Measurements from ENCODE around the gene EFHD2. TPM values are rescaled to one million over a fixed set of nuclear protein-coding genes. Genes with fewer than 3 reads are reported as not detected.

Gene EFHD2
- total and polyA plus RNA-seq, 2 of the 8 experiments (the other 6 are each of a cell fraction or from before 2014, with no cell fraction given): 24.4 to 25.1 TPM

- Histone ChIP-seq H3K14ac (ENCODE audit: insufficient read length) (no peak overlapping the region), H3K36me3 (ENCODE audit: control insufficient read depth in 2 of 4, insufficient read depth in 4 of 4, low read length in 3 of 4) (no peaks in the 10 kb centered on the region), H3K79me2 (ENCODE audit: control insufficient read depth in 1 of 2, insufficient read depth in 2 of 2, low read length in 2 of 2) (no peaks in the 10 kb centered on the region), H4K8ac (ENCODE audit: extremely low read depth, insufficient read depth, low read length) (no peak overlapping the region), H2BK15ac (ENCODE audit: low read length) (no peak overlapping the region), H3K23me2 (ENCODE audit: low read depth, low read length) (peaks cover 2% of the 10 kb centered on the region; the same call in 1 of the 2 replicates), H2AFZ (ENCODE audit: low read length) (no peak overlapping the region), H3K9ac (replicated peaks in 1 of 4; ENCODE audit: extremely low read depth in 1 of 4, low read depth in 3 of 4, low read length in 3 of 4) (no peak overlapping the region), H3K4me3 (ENCODE audit: extremely low read depth in 1 of 4, insufficient read depth in 2 of 4, low read depth in 3 of 4, low read length in 4 of 4) (no peak overlapping the region), H2BK5ac (ENCODE audit: low read depth, low read length) (no peak overlapping the region), H3K4ac (replicated peaks; ENCODE audit: insufficient read length, low read depth, low read length) (no peak overlapping the region), H4K5ac (ENCODE audit: insufficient read length, low read depth, low read length) (no peak overlapping the region), H3K23ac (ENCODE audit: insufficient read length) (no peak overlapping the region), H2AK5ac (ENCODE audit: low read depth, low read length) (no peak overlapping the region), H4K91ac (replicated peaks; ENCODE audit: insufficient read length, low read length) (peak overlapping the region; percentile 76), H3K18ac (ENCODE audit: extremely low read depth, low read length) (no peak overlapping the region), H3K27ac (ENCODE audit: low read depth, low read length) (no peak overlapping the region), H3K4me2 (ENCODE audit: insufficient read depth in 1 of 2, low read depth in 2 of 2, low read length in 2 of 2) (no peak overlapping the region), H3K4me1 (replicated peaks in 1 of 4; ENCODE audit: control insufficient read depth in 3 of 4, insufficient read depth in 4 of 4, low read length in 3 of 4) (no peaks in the 10 kb centered on the region; a peak in 3 of 7 replicates), H4K20me1 (replicated peaks in 1 of 2; ENCODE audit: control insufficient read depth in 1 of 2, insufficient read depth in 2 of 2, low read length in 2 of 2) (peaks cover 0 to 2% of the 10 kb centered on the region in 2 experiments), H2BK20ac (ENCODE audit: low read length) (no peak overlapping the region), H3K27me3 (replicated peaks in 1 of 4; ENCODE audit: control insufficient read depth in 3 of 4, extremely low read depth in 1 of 4, insufficient read depth in 3 of 4, low read length in 3 of 4) (no peaks in the 10 kb centered on the region), H3K79me1 (ENCODE audit: low read depth, low read length) (no peaks in the 10 kb centered on the region), H3K9me3 (ENCODE audit: insufficient read depth in 2 of 2, low read depth in 1 of 2, low read length in 1 of 2) (no peaks in the 10 kb centered on the region), H3K56ac (replicated peaks; ENCODE audit: insufficient read length, low read depth, low read length) (no peak overlapping the region), H2BK12ac (ENCODE audit: low read depth, low read length) (no peak overlapping the region; the same call in 1 of the 2 replicates), H2BK120ac (replicated peaks; ENCODE audit: low read depth, low read length) (no peak overlapping the region)
- WGBS, 2 experiments (ENCODE audit: extremely low coverage in 1 of 2, insufficient coverage in 1 of 2, insufficient read length in 1 of 2, insufficient replicate concordance in 2 of 2, low coverage in 1 of 2, low lambda C conversion rate in 2 of 2, missing lambda C conversion rate in 1 of 2): 79% methylated on average over 16 of the region's 17 CpGs; no CpG with 5 or more reads in 1 of the 2 experiments
- CTCF ChIA-PET (ENCODE audit: partially characterized antibody): interaction anchor here (1.2 to 3.2 kb wide), 3 partner anchors 9 to 112 kb away, joined by 3 to 20 read pairs (median 6); no protein-coding TSS in a partner anchor
- POLR2A ChIA-PET (ENCODE audit: partially characterized antibody): interaction anchor here (1.2 to 1.7 kb wide), 2 partner anchors 12 to 25 kb away, joined by 4 to 6 read pairs; no protein-coding TSS in a partner anchor
- DNase-seq (ENCODE audit: low read depth in 1 of 2, low spot score in 2 of 2): no peak
- FAIRE-seq: no peak
- TF ChIP-seq SP4 (IDR thresholded peaks at IDR 0.05; ENCODE audit: low read length) (no peak), KDM1A (IDR thresholded peaks at IDR 0.05; ENCODE audit: borderline replicate concordance, low read length) (no peak), HDAC6 (IDR thresholded peaks at IDR 0.05; ENCODE audit: low read depth, low read length) (no peak), TEAD4 (IDR thresholded peaks at IDR 0.05; ENCODE audit: low read depth, low read length) (no peak), TAF1 (IDR thresholded peaks at IDR 0.05; ENCODE audit: low read depth, low read length) (no peak), BACH1 (IDR thresholded peaks at IDR 0.05; ENCODE audit: low read length) (no peak), ASH2L (IDR thresholded peaks at IDR 0.05; ENCODE audit: low read length) (no peak), CBX8 (IDR thresholded peaks at IDR 0.05; ENCODE audit: borderline replicate concordance, low read depth, low read length) (no peak)
Observed at GRCh38 chr1:15435239-15436077, 25.8 kb downstream of the EFHD2 start.

All from H1 (cell line).